Smooth muscle cell (in vitro differentiated cells): Measurements from ENCODE around the gene ZSCAN4. TPM values are rescaled to one million over a fixed set of nuclear protein-coding genes. Genes with fewer than 3 reads are reported as not detected.

Experiments
- DNase-seq: peaks from one replicate; lab custom pipeline; 2025; ENCODE audit not compliant: unreplicated experiment; lab: John Stamatoyannopoulos, UW
- H2AFZ ChIP-seq: fragments of 200-600 bp; sonication (generic); 2 replicates; pipeline ENCODE4 v1.6.0; 2016; ENCODE audit warnings: antibody characterized with exemption, low read depth, mild to moderate bottlenecking
- H3F3A ChIP-seq: fragments of 200-600 bp; sonication (generic); 2 replicates; pipeline ENCODE4 v1.6.0; 2017; ENCODE audit warnings: antibody characterized with exemption, low read depth
- H3K27ac ChIP-seq: fragments of 200-600 bp; sonication (generic); 2 replicates; pipeline ENCODE4 v1.5.1; 2016; ENCODE audit warnings: low read depth, mild to moderate bottlenecking
- H3K27me3 ChIP-seq: fragments of 200-600 bp; sonication (generic); 2 replicates; pipeline ENCODE4 v1.6.1; 2016; ENCODE audit warnings: low read depth, mild to moderate bottlenecking
- H3K36me3 ChIP-seq: fragments of 200-600 bp; sonication (generic); 2 replicates; pipeline ENCODE4 v1.5.1; 2016; ENCODE audit warnings: low read depth
- H3K4me1 ChIP-seq: fragments of 200-600 bp; sonication (generic); 2 replicates; pipeline ENCODE4 v1.5.1; 2016; ENCODE audit warnings: low read depth
- H3K4me2 ChIP-seq: fragments of 200-600 bp; sonication (generic); 2 replicates; pipeline ENCODE4 v1.6.0; 2016; ENCODE audit warnings: mild to moderate bottlenecking
- H3K4me3 ChIP-seq: fragments of 200-600 bp; sonication (generic); 2 replicates; pipeline ENCODE4 v1.5.1; 2016; ENCODE audit warnings: mild to moderate bottlenecking
- H3K79me2 ChIP-seq: fragments of 200-600 bp; sonication (generic); 2 replicates; pipeline ENCODE4 v1.6.0; 2016; ENCODE audit warnings: low read depth, mild to moderate bottlenecking
- H3K9ac ChIP-seq: fragments of 200-600 bp; sonication (generic); 2 replicates; pipeline ENCODE4 v1.6.0; 2016; ENCODE audit warnings: low read depth
- H3K9me3 ChIP-seq: fragments of 200-600 bp; sonication (generic); replicated peaks from 2 replicates; pipeline ENCODE4 v1.5.1; 2016; ENCODE audit warnings: low read depth
- H4K20me1 ChIP-seq: fragments of 200-600 bp; sonication (generic); 2 replicates; pipeline ENCODE4 v1.6.0; 2016; ENCODE audit warnings: low read depth
- CTCF ChIP-seq: fragments of 200-600 bp; sonication (generic); IDR thresholded peaks from 2 replicates; pipeline ENCODE4 v1.5.1; 2017; ENCODE audit warnings: borderline replicate concordance, mild to moderate bottlenecking, antibody characterized with exemption; ENCODE audit not compliant: insufficient read depth, poor library complexity, severe bottlenecking
- WGBS: methylation state at CpG from one replicate; pipeline ENCODE4 v1.1.7; 2016; ENCODE audit warnings: low lambda C conversion rate; 5-methylcytosine and 5-hydroxymethylcytosine counted together
- polyA plus RNA-seq: library from polyadenylated mRNA; unstranded; fragments of >200 nt; fragmentation: Nextera tagmentation; extraction: Ambion mirVana; gene quantifications from 2 replicates; pipeline ENCODE4 v1.2.1, GENCODE V29; 2016
- total RNA-seq: library from RNA; depleted of rRNA; stranded (reverse); fragments of >200 nt; gene quantifications from 2 replicates; pipeline ENCODE4 v1.2.3, GENCODE V29; 2014

Gene ZSCAN4
- total and polyA plus RNA-seq, 2 experiments from 2014 or later: 0.27 TPM; not detected in 1

- Histone ChIP-seq H3K79me2 (peaks cover 39% of the 10 kb centered on the region), H3K27ac (no peak overlapping the region), H3K4me1 (peaks cover 8% of the 10 kb centered on the region), H3K9ac (peak overlapping the region; percentile 58), H3K4me2 (peak overlapping the region; percentile 97), H3F3A (no peaks in the 10 kb centered on the region), H3K4me3 (peak overlapping the region; percentile 73), H3K9me3 (peaks cover 11% of the 10 kb centered on the region), H3K36me3 (peaks cover 16% of the 10 kb centered on the region), H2AFZ (peak overlapping the region; percentile 88), H3K27me3 (peaks cover 11% of the 10 kb centered on the region), H4K20me1 (no peaks in the 10 kb centered on the region)
- TF ChIP-seq CTCF: no peak
- no peak for DNase-seq
- WGBS: 7% methylated on average over 19 of the region's 19 CpGs
Observed at GRCh38 chr19:57682226-57682766, 13.6 kb downstream of the ZSCAN4 start.

GRCh38 chr19:57686727-57687126 is 18.0 kb downstream of the ZSCAN4 start:
- no peaks in the 10 kb centered on the region for H3K27me3 ChIP-seq
- peaks cover 8% of the 10 kb centered on the region for H3K4me1 ChIP-seq
- no peak for DNase-seq
- no peak overlapping the region for H3K9ac ChIP-seq
- WGBS: 100% methylated on average over 3 of the region's 3 CpGs
- no peak overlapping the region for H3K4me2 ChIP-seq
- no peak overlapping the region for H3K4me3 ChIP-seq
- no peak overlapping the region for H3K27ac ChIP-seq
- H3F3A ChIP-seq: no peaks in the 10 kb centered on the region
- H2AFZ ChIP-seq: no peak overlapping the region
- H3K79me2 ChIP-seq: peaks cover 73% of the 10 kb centered on the region
- no peaks in the 10 kb centered on the region for H4K20me1 ChIP-seq
- H3K9me3 ChIP-seq: peaks cover 27% of the 10 kb centered on the region
- peaks cover 28% of the 10 kb centered on the region for H3K36me3 ChIP-seq
- TF ChIP-seq CTCF: no peak

- Histone ChIP-seq H3K79me2 (peaks cover 71% of the 10 kb centered on the region), H3K36me3 (peaks cover 28% of the 10 kb centered on the region), H3K9ac (no peak overlapping the region), H3K27ac (no peak overlapping the region), H3K4me2 (no peak overlapping the region), H3F3A (no peaks in the 10 kb centered on the region), H3K4me1 (peaks cover 8% of the 10 kb centered on the region), H3K27me3 (no peaks in the 10 kb centered on the region), H2AFZ (no peak overlapping the region), H3K9me3 (peaks cover 27% of the 10 kb centered on the region), H3K4me3 (no peak overlapping the region), H4K20me1 (no peaks in the 10 kb centered on the region)
- WGBS: 98% methylated on average over 12 of the region's 12 CpGs
- no peak for TF ChIP-seq CTCF
- DNase-seq: no peak
Observed at GRCh38 chr19:57687363-57688010, 18.8 kb downstream of the ZSCAN4 start.
